ENCODE measurements around the gene IRF4. TPM values are rescaled to one million over a fixed set of nuclear protein-coding genes. Genes with fewer than 3 reads are reported as not detected.

Gene IRF4
- total RNA-seq, 2 donors from 2014 or later: 0.15 to 1.1 TPM

DNA sequence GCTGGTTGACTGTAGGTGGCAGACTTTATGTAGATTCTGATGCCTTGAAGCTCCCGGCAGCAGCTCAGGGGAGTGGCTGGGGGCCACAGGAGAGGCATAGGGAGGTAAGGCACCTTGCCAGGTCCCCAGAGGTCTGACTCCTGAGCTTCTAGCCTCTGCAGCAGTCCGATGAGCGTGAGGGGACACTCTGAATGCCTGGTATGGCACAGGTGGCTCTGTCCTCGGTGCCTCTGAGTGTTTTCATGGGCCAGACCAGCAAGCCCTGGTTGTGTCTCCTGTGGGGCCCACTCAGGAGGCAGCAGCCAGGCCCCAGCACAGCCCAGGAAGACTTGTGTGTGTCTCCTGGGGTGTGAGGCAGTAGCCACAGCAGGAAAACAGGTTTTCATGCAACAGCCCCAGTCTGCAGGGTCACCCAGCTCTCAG, 39.7 kb upstream of the IRF4 start:
- TF ChIP-seq, protein P1, sequence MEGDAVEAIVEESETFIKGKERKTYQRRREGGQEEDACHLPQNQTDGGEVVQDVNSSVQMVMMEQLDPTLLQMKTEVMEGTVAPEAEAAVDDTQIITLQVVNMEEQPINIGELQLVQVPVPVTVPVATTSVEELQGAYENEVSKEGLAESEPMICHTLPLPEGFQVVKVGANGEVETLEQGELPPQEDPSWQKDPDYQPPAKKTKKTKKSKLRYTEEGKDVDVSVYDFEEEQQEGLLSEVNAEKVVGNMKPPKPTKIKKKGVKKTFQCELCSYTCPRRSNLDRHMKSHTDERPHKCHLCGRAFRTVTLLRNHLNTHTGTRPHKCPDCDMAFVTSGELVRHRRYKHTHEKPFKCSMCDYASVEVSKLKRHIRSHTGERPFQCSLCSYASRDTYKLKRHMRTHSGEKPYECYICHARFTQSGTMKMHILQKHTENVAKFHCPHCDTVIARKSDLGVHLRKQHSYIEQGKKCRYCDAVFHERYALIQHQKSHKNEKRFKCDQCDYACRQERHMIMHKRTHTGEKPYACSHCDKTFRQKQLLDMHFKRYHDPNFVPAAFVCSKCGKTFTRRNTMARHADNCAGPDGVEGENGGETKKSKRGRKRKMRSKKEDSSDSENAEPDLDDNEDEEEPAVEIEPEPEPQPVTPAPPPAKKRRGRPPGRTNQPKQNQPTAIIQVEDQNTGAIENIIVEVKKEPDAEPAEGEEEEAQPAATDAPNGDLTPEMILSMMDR (IDR thresholded peaks at IDR 0.05): no peak

DNA sequence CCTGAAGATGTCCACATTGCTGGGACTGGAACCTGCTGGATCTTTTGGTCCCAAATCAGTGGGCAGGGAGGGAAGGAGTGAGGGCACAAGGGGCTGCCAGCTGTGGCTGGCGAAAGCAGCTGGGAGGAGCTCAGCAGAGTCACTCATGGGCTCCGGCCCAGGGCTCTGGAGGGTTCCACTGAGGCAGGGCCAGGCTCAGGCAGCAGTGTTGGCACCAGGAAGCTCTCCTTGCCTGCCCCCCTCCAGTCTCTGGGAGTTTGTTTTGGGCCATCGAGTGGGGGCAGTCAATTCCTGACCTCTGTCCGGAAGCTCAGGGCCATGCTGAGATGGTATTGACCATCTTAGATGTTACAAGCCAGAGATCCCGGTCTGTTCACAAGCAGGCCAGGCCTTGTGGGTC, 39.1 kb upstream of the IRF4 start:
- TF ChIP-seq, protein P1 (IDR thresholded peaks at IDR 0.05): no peak
- Histone ChIP-seq H3K27ac (no peak overlapping the region), H3K4me3 (no peak overlapping the region), H3K4me1 (no peaks in the 10 kb centered on the region), H3K36me3 (peaks cover 31% of the 10 kb centered on the region), H3K9me3 (no peaks in the 10 kb centered on the region), H3K27me3 (no peaks in the 10 kb centered on the region)
- no peak for DNase-seq (ENCODE audit: low spot score)

More for the DNA sequence above, 39.7 kb upstream of the IRF4 start:
- Histone ChIP-seq H3K27me3 (no peaks in the 10 kb centered on the region), H3K4me3 (no peak overlapping the region), H3K9me3 (no peaks in the 10 kb centered on the region), H3K27ac (no peak overlapping the region), H3K4me1 (no peaks in the 10 kb centered on the region), H3K36me3 (peaks cover 31% of the 10 kb centered on the region)
- no peak for DNase-seq (ENCODE audit: low spot score)

DNA sequence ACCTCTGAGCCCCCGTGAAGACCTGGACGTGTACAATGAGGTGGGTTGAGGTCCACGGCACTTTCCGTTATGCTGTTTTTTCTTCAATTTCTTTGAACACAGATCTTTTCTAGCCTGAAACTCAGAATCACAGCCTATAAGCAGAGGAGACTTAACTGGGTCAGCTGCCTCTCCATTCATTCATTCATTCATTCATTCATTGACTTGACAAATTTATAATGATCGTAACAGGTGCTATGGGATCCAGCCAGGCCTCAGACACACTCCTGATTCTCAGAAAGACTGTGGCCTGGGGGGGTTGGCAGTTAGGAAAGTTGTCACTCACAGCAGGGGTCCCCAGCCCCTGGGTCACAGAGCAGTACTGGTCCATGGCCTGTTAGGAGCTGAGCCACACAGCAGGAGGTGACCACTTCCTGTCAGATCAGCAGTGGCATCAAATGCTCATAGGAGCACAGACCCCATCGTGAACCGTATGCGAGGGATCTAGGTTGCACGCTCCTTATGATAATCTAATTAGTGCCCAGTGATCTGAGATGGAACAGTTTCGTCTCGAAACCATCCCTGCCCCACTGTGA, 38.6 kb upstream of the IRF4 start:
- Histone ChIP-seq H3K27me3 (no peaks in the 10 kb centered on the region), H3K9me3 (no peaks in the 10 kb centered on the region), H3K27ac (no peak overlapping the region), H3K4me3 (no peak overlapping the region), H3K4me1 (no peaks in the 10 kb centered on the region), H3K36me3 (peaks cover 29% of the 10 kb centered on the region)
- TF ChIP-seq, protein P1 (IDR thresholded peaks at IDR 0.05): no peak
- no peak for DNase-seq (ENCODE audit: low spot score)

GRCh38 chr6:353642-354614, 37.6 kb upstream of the IRF4 start:
- H3K36me3 ChIP-seq: peaks cover 20% of the 10 kb centered on the region
- no peak overlapping the region for H3K27ac ChIP-seq
- H3K9me3 ChIP-seq: no peaks in the 10 kb centered on the region
- H3K4me3 ChIP-seq: no peak overlapping the region
- H3K4me1 ChIP-seq: no peaks in the 10 kb centered on the region
- no peak for DNase-seq (ENCODE audit: low spot score)
- TF ChIP-seq, protein P1 (IDR thresholded peaks at IDR 0.05): no peak
- no peaks in the 10 kb centered on the region for H3K27me3 ChIP-seq

DNA sequence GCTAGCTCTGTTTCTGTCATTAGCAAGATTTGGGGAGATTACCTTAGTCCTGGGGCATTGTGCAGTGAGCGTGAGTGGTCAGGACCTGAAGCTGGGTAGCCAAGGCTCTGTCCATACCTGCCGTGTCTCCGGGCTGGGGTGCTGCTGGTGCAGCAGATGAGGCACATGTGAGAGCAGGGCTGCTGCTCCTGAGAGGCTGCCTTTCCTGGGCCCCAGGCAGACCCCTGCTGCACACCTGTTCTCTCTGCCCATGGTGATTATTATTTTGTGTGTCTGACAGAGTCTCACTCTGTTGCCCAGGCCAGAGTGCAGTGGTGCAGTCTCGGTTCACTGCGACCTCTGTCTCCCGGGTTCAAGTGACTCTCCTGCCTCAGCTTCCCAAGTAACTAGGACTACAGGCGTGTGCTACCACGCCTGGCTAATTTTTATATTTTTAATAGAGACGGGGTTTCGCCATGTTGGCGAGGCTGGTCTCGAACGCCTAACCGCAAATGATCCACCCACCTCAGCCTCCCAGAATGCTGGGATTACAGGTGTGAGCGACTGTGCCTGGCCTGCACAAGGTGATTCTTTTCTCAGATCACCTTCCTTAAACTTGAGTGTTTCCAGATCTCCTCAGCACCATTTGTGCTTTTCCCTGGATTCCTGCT, 36.8 kb upstream of the IRF4 start:
- no peak for DNase-seq (ENCODE audit: low spot score)
- H3K27ac ChIP-seq: no peak overlapping the region
- H3K4me1 ChIP-seq: no peaks in the 10 kb centered on the region
- TF ChIP-seq, protein P1 (IDR thresholded peaks at IDR 0.05): no peak
- H3K4me3 ChIP-seq: no peak overlapping the region
- H3K9me3 ChIP-seq: no peaks in the 10 kb centered on the region
- H3K27me3 ChIP-seq: no peaks in the 10 kb centered on the region
- peaks cover 14% of the 10 kb centered on the region for H3K36me3 ChIP-seq

Measured in right atrium auricular region (tissue), 2 donors.